ENCODE data around the gene PCDH9. TPM values are rescaled to one million over a fixed set of nuclear protein-coding genes. Genes with fewer than 3 reads are reported as not detected.

The PCDH9 gene
- total RNA-seq, 1 donor from 2014 or later: 0.21 TPM

DNA sequence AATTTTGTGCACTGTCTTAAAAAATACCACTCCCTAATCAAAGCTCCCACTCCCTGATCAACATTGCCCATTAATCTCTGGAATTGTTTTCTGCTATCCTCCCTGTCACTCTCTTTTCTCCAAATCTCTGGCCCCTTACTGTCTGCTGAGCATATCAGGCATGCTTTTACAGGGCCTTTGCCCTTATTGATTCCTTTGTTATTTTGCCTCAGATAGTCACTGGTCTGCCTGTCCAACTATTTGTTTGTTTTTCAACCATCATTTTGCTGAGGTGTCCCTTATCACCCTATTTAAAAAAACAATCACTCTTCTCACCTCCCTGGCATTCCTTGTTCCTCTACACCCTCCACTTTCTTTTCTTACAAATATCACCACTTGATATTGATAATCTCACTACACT lies 153.0 kb downstream of the PCDH9 start:
- DNase-seq (ENCODE audit: low spot score): no peak
- H3K36me3 Mint-ChIP-seq (ENCODE audit: low read depth): no peaks in the 10 kb centered on the region
- H3K9me3 Mint-ChIP-seq: no peaks in the 10 kb centered on the region
- H3K4me1 Mint-ChIP-seq (ENCODE audit: low read depth): no peaks in the 10 kb centered on the region
- intact Hi-C loops (cut with micrococcal nuclease): no loop called here
- no peak overlapping the region for H3K4me3 Mint-ChIP-seq
- H3K27ac Mint-ChIP-seq: no peak overlapping the region
- no peaks in the 10 kb centered on the region for H3K27me3 Mint-ChIP-seq (ENCODE audit: insufficient read depth)

DNA sequence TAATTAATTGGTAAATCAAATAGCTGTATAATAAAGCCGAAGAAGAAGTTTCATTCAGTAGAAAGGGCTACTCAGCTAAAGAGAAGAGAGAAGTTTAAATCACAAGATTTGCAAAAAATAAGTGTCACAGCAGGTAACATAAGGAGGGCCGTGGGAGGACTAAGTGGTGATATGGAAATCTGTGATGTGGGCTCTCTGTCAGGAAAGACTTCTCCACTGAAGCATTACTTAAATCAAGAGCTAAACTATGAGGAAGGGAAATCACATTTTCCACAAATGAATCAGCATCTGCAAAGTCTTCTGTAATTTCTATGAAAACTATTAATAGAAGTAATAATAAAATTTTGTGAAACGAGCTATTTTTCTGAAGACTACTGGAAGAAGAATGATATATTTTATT lies 153.8 kb downstream of the PCDH9 start:
- H3K27ac Mint-ChIP-seq: no peak overlapping the region
- H3K4me1 Mint-ChIP-seq (ENCODE audit: low read depth): no peaks in the 10 kb centered on the region
- intact Hi-C loops (cut with micrococcal nuclease): no loop called here
- no peak overlapping the region for H3K4me3 Mint-ChIP-seq
- H3K27me3 Mint-ChIP-seq (ENCODE audit: insufficient read depth): no peaks in the 10 kb centered on the region
- no peaks in the 10 kb centered on the region for H3K36me3 Mint-ChIP-seq (ENCODE audit: low read depth)
- no peak for DNase-seq (ENCODE audit: low spot score)
- H3K9me3 Mint-ChIP-seq: no peaks in the 10 kb centered on the region

GRCh38 chr13:67075239-67075638 lies 154.9 kb downstream of the PCDH9 start:
- Mint-ChIP-seq H3K27ac (no peak overlapping the region), H3K27me3 (ENCODE audit: insufficient read depth) (no peaks in the 10 kb centered on the region), H3K4me3 (no peak overlapping the region), H3K9me3 (no peaks in the 10 kb centered on the region), H3K36me3 (ENCODE audit: low read depth) (no peaks in the 10 kb centered on the region), H3K4me1 (ENCODE audit: low read depth) (no peaks in the 10 kb centered on the region)
- no peak for DNase-seq (ENCODE audit: low spot score)
- intact Hi-C loops (cut with micrococcal nuclease): no loop called here

DNA sequence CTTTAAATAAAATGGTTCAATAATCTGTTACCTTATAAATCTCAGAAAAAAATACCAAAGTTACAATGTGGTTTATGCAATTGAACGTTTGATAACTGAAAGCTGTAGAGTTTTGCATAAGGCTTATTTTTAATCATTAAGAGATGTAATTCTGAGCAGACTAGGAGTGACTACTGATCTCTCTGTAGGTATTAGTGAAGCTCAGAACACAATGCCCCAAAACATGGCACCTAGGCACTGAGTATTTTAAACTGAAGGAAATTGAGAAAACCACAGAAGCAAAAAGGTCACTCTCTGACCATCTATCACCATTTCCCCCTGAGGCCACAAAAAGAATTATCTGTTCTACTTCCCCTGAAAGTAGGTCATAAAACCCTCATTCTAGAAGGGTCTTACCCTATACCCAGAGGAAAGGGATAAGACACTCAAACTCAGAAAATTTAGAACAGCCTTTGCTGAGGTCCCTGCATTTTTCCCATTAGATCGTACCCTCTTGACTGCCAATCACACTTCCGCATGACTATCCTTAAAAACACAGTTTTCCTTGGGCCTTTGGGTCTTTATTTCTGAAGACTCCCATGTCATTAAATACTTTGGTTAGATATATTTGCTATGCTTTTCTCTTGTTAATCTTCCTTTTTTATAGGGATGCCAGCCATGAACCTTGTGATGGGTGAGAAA lies 158.1 kb downstream of the PCDH9 start:
- Mint-ChIP-seq H3K9me3 (no peaks in the 10 kb centered on the region), H3K4me3 (no peak overlapping the region), H3K27me3 (ENCODE audit: insufficient read depth) (no peaks in the 10 kb centered on the region), H3K36me3 (ENCODE audit: low read depth) (no peaks in the 10 kb centered on the region), H3K4me1 (ENCODE audit: low read depth) (no peaks in the 10 kb centered on the region), H3K27ac (no peak overlapping the region)
- DNase-seq (ENCODE audit: low spot score): no peak
- intact Hi-C loops (cut with micrococcal nuclease): no loop called here

DNA sequence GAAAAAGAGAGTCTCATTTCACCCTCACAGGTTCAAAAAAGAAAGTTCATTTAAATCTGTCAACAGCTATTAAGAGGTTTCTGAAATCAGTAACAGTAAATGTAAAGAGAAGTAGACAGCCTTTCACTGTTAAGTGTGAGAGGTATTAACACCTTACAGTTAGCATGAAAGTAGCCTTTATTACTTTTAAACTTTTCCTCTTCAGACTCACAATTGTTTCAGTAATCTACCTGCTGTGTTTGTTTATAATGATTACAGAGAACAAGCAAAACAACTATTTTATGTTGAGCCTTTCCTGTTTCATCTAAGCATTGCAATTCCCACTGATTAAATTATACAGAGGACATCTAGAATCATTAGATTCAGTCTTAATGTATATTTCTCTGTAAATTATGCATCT lies 159.8 kb downstream of the PCDH9 start:
- no peak for DNase-seq (ENCODE audit: low spot score)
- no peak overlapping the region for H3K4me3 Mint-ChIP-seq
- no peaks in the 10 kb centered on the region for H3K9me3 Mint-ChIP-seq
- H3K27me3 Mint-ChIP-seq (ENCODE audit: insufficient read depth): no peaks in the 10 kb centered on the region
- intact Hi-C loops (cut with micrococcal nuclease): no loop called here
- H3K4me1 Mint-ChIP-seq (ENCODE audit: low read depth): no peaks in the 10 kb centered on the region
- no peaks in the 10 kb centered on the region for H3K36me3 Mint-ChIP-seq (ENCODE audit: low read depth)
- H3K27ac Mint-ChIP-seq: no peak overlapping the region

- no peak for DNase-seq (ENCODE audit: low spot score)
- Mint-ChIP-seq H3K27ac (no peak overlapping the region), H3K4me1 (ENCODE audit: low read depth) (no peaks in the 10 kb centered on the region)
Observed at GRCh38 chr13:67069117-67069767, 160.9 kb downstream of the PCDH9 start.

GRCh38 chr13:67064920-67065319 lies 165.2 kb downstream of the PCDH9 start:
- intact Hi-C loops (cut with micrococcal nuclease): no loop called here
- no peak overlapping the region for H3K4me3 Mint-ChIP-seq
- H3K36me3 Mint-ChIP-seq (ENCODE audit: low read depth): no peaks in the 10 kb centered on the region
- no peaks in the 10 kb centered on the region for H3K27me3 Mint-ChIP-seq (ENCODE audit: insufficient read depth)
- no peaks in the 10 kb centered on the region for H3K9me3 Mint-ChIP-seq
- no peaks in the 10 kb centered on the region for H3K4me1 Mint-ChIP-seq (ENCODE audit: low read depth)
- H3K27ac Mint-ChIP-seq: no peak overlapping the region
- no peak for DNase-seq (ENCODE audit: low spot score)

More at GRCh38 chr13:67069117-67069767, 160.9 kb downstream of the PCDH9 start:
- H3K9me3 Mint-ChIP-seq: no peaks in the 10 kb centered on the region
- no peaks in the 10 kb centered on the region for H3K36me3 Mint-ChIP-seq (ENCODE audit: low read depth)
- intact Hi-C loops (cut with micrococcal nuclease): no loop called here
- no peak overlapping the region for H3K4me3 Mint-ChIP-seq
- H3K27me3 Mint-ChIP-seq (ENCODE audit: insufficient read depth): no peaks in the 10 kb centered on the region

GRCh38 chr13:67063036-67063435 lies 167.1 kb downstream of the PCDH9 start:
- no peak for DNase-seq (ENCODE audit: low spot score)
- H3K27me3 Mint-ChIP-seq (ENCODE audit: insufficient read depth): no peaks in the 10 kb centered on the region
- H3K27ac Mint-ChIP-seq: no peak overlapping the region
- no peaks in the 10 kb centered on the region for H3K36me3 Mint-ChIP-seq (ENCODE audit: low read depth)
- intact Hi-C loops (cut with micrococcal nuclease): no loop called here
- no peak overlapping the region for H3K4me3 Mint-ChIP-seq
- H3K9me3 Mint-ChIP-seq: no peaks in the 10 kb centered on the region
- H3K4me1 Mint-ChIP-seq (ENCODE audit: low read depth): no peaks in the 10 kb centered on the region

GRCh38 chr13:67062160-67062559 lies 168.0 kb downstream of the PCDH9 start:
- Mint-ChIP-seq H3K27ac (no peak overlapping the region), H3K27me3 (ENCODE audit: insufficient read depth) (no peaks in the 10 kb centered on the region), H3K4me1 (ENCODE audit: low read depth) (no peaks in the 10 kb centered on the region), H3K36me3 (ENCODE audit: low read depth) (no peaks in the 10 kb centered on the region), H3K9me3 (no peaks in the 10 kb centered on the region), H3K4me3 (no peak overlapping the region)
- DNase-seq (ENCODE audit: low spot score): no peak
- intact Hi-C loops (cut with micrococcal nuclease): no loop called here

GRCh38 chr13:67061750-67062149 lies 168.4 kb downstream of the PCDH9 start:
- Mint-ChIP-seq H3K27me3 (ENCODE audit: insufficient read depth) (no peaks in the 10 kb centered on the region), H3K27ac (no peak overlapping the region), H3K9me3 (no peaks in the 10 kb centered on the region), H3K36me3 (ENCODE audit: low read depth) (no peaks in the 10 kb centered on the region), H3K4me3 (no peak overlapping the region), H3K4me1 (ENCODE audit: low read depth) (no peaks in the 10 kb centered on the region)
- no peak for DNase-seq (ENCODE audit: low spot score)
- intact Hi-C loops (cut with micrococcal nuclease): no loop called here

DNA sequence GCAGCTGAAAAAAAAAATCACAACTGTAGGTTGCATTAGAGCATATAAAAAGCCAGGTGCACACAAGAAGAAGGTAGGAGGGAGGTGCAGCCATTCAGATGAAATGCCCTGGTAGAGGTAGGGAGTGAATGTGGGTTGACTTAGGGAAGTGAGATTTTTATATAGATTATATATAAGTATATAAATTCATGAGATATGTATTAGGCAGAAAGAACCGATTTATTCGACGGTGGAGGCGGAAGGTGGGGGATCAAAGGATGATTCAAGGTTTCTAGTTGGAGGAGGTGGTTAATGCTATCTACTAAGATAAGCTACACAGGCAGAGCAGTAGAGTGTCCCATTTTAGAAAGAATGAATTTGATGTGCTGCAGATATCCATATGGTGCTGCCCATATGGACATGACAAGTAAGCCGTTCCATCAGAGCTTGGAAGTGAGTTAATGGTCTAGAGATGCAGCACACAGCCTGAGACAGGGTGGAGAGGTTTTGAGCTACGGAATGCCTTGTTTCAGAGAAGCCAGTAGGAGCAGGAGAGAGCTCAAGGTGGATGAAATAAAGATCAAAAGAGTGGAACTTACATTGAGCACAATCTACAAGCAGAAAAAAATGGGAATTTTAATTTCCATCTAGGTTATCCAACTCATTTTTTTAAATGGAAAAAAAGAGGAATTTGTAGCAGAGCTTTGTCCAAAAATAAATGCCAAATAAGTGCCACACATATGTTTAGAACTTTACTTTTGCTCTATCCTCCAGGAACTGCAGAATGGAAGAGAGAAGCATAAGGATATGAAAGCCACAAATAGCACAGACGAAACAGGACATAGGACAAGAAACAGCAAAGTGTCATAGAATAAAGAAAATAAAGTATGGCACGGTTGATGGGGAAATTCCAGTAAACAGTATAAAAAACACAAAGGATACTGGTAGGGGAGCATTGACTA lies 177.3 kb downstream of the PCDH9 start:
- Mint-ChIP-seq H3K27me3 (ENCODE audit: insufficient read depth) (no peaks in the 10 kb centered on the region), H3K4me1 (ENCODE audit: low read depth) (no peaks in the 10 kb centered on the region), H3K36me3 (ENCODE audit: low read depth) (no peaks in the 10 kb centered on the region), H3K9me3 (no peaks in the 10 kb centered on the region), H3K4me3 (no peak overlapping the region), H3K27ac (no peak overlapping the region)
- intact Hi-C loops (cut with micrococcal nuclease): no loop called here
- DNase-seq (ENCODE audit: low spot score): no peak

DNA sequence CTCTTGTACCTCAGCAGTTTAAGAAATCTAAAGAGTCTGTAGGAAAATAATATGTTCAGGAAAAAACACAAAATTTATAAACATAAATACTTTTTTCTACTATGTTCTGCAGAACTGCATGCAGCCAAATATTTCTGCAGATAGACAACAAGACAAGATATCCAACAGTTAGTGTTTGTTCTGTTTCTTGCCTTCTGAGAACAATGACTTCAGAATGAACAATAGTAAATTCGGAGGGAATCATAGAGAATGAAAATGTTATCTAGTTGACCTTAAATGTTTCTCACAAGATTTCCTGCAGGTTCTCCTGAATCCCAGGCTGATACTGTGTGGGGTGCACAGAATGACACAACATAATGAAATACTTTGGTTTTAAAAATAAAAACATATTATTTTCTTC lies 180.4 kb downstream of the PCDH9 start:
- Mint-ChIP-seq H3K27ac (no peak overlapping the region), H3K36me3 (ENCODE audit: low read depth) (no peaks in the 10 kb centered on the region), H3K27me3 (ENCODE audit: insufficient read depth) (no peaks in the 10 kb centered on the region), H3K9me3 (no peaks in the 10 kb centered on the region), H3K4me1 (ENCODE audit: low read depth) (no peaks in the 10 kb centered on the region), H3K4me3 (no peak overlapping the region)
- intact Hi-C loops (cut with micrococcal nuclease): no loop called here
- no peak for DNase-seq (ENCODE audit: low spot score)

DNA sequence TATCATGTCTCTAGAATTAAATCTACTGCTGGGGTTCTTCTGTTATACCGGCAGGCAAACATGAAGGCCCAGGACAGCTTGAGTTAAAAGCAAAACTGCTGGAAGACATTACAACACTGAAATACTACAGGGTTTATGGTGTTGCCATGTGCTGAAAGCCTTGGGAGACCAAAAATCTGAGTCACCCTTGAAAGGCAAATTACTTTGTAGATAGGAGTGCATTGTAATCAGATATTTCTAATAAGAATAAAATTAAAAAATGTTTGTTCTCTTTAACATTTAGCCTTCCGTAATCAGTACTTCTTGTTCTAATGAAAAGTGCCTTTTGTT lies 181.3 kb downstream of the PCDH9 start:
- Mint-ChIP-seq H3K27ac (no peak overlapping the region), H3K4me3 (no peak overlapping the region), H3K27me3 (ENCODE audit: insufficient read depth) (no peaks in the 10 kb centered on the region), H3K4me1 (ENCODE audit: low read depth) (no peaks in the 10 kb centered on the region), H3K36me3 (ENCODE audit: low read depth) (no peaks in the 10 kb centered on the region), H3K9me3 (no peaks in the 10 kb centered on the region)
- intact Hi-C loops (cut with micrococcal nuclease): no loop called here
- DNase-seq (ENCODE audit: low spot score): no peak

Data from activated T-helper 1 cell treated with anti-CD3 and anti-CD28 coated beads, Interleukin-12 subunit alpha, Interleukin-12 subunit beta, Interleukin-2, Interleukin-4 antibody, amounts not matched to agents 30 ng/mL and 10 ng/mL and 1 ng/mL, durations not matched to agents 14 hours and 24 hours and 36 hours (primary cell).